ENCODE results near the gene DPYD.

Gene DPYD

DNA sequence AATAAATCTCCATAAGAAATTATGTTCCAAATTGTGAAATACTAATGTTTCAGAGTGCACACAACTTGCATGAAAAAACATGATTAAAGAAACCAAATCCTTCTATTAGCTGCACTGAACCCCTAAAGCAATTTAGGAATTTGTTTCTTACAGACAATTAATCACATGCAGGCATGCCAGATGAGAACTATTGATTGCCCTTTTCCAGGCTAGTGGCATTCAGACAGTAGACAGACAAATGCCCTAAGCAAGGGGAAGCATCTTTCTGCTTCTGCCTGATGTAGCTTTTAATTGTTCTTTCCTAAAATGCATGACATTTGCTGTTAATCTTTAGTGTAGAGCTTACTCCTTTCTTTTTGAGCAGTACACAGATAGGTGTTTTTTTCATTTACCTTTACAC lies 229.5 kb downstream of the DPYD start:
- no peak for DNase-seq (ENCODE audit: low spot score)

DNA sequence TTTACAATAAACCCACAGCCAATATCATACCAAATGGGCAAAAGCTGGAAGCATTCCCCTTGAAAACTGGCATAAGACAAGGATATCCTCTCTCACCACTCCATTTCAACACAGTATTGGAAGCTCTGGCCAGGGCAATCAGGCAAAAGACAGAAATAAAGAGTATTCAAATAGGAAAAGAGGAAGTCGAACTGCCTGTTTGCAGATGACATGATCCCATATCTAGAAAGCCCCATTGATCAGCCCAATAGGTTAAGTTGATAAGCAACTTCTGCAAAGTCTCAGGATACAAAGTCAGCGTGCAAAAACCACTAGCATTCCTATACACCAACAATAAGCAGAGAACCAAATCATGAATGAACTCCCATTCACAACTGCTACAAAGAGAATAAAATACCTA lies 235.5 kb downstream of the DPYD start:
- DNase-seq (ENCODE audit: low spot score) = no peak

DNA sequence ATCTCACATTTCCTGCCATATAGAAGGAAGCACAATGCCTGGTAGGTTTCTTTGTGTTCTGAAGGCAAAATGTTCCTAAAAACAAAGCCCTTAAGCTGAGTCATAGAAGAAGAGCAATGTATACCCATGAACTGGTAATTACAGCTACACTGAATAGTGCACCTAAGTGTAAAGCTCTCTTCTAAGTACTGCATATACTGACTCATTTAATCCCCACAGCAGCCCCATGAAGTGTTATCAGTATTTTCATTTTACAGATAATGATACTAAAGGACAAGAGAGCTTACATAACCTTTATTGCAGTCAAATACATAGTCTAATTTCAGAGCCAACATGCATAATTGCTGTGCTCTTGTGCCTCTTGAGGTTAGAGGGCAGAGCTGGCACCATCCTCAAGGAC lies 239.9 kb downstream of the DPYD start:
- DNase-seq (ENCODE audit: low spot score) = no peak

DNA sequence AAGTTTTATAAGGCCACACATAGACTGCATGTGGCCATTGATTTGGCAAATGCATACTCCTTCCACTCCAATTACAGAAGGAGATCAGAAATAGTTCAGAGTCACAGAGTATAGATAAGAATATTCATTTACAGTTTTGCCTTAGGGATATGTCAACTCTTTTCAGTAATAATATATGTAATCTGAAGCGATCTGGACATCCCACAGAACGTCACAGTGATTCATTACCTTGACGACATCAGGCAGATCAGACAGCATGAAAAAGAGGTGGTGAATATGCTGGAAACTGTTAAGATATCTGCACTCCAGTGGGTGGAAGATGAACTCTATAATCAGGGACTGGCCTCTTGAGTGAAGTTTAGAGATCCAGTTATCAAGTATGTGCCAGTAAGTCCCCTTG lies 240.4 kb downstream of the DPYD start:
- DNase-seq (ENCODE audit: low spot score) = no peak

DNA sequence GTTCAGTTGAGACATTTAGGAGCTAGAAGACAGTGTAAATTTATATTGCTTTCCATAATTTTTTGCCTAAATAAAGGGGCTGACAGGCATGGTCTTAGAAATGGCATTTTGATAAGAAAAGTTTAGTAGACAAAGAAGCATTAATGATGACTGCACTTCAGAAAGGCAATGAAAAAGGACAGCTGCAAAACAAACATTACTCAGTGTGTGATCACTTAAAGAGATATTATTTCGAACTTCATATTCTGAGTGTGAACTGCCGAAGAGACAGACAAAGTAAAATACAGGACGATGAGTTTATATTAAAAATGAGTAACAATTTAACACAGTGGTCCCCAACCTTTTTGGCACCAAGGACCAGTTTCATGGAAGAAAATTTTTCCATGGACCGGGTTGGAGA lies 243.1 kb downstream of the DPYD start:
- no peak for DNase-seq (ENCODE audit: low spot score)

DNA sequence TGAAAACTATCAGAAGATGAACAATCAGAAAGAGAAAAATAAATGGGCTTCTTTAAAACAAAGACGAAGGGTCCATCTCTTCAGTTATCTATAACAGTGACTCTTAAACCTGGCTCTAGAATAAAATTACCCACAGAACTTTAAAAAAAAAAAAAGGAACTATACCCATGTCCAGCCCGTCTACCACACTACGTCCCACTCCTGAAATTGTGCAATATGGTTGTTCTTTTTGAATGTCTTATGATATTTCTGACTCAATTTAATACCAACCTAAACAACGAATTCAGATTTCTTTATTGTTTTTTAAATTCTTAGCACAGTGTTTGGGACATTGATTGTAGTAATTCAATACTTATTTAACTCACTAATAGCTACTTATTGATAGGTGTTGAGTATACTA lies 246.3 kb downstream of the DPYD start:
- DNase-seq (ENCODE audit: low spot score) = no peak

DNA sequence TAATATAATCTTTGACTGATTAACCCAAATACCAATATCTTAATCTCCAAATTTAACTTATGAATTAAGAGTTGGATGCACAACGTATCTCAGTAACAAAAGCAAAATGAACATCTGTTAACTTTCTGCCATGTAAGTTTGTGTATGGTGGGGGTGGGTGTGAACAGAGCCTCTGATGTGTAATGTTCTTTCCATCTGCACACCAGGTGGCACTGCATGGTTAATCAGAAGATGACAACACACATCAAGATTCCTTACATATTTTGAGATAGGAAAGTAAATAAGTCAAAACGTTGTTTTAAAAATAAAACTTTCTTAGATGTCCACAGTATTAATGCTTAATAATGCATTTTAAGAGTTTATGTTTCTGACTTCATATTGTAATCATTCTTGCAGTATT lies 251.9 kb downstream of the DPYD start:
- peak; percentile 64 for DNase-seq (ENCODE audit: low spot score)

DNA sequence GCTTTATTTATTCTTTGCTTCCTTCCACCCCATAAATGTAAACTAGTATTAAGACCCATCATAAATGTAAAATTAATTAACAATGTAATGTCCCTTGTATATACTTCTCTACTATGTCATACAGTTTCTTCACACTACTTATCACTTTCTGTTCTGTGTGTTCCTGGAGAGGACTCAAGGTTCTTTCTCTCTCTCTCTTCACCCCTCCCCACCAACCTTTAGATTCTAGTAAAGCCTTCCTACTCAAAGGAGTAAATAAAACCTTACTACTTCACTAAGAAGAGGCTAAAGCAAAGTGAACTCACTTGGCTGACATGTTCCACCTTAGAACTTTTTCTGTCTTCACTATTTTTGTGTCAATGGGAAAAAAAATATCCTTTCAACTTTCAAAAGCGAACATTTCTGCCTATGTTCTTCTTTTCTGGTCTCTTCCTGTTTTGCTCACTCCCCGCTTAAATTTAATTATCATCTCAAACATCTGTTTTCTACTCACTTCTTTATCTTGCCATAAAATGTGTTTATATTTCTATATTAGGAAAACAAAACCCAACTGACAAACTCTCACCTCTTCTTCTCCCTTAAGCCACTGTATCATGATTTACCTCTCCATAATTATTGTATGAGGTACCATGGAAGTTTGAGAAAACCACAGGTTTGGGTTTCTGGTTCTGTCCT lies 260.3 kb downstream of the DPYD start:
- DNase-seq (ENCODE audit: low spot score) = no peak

DNA sequence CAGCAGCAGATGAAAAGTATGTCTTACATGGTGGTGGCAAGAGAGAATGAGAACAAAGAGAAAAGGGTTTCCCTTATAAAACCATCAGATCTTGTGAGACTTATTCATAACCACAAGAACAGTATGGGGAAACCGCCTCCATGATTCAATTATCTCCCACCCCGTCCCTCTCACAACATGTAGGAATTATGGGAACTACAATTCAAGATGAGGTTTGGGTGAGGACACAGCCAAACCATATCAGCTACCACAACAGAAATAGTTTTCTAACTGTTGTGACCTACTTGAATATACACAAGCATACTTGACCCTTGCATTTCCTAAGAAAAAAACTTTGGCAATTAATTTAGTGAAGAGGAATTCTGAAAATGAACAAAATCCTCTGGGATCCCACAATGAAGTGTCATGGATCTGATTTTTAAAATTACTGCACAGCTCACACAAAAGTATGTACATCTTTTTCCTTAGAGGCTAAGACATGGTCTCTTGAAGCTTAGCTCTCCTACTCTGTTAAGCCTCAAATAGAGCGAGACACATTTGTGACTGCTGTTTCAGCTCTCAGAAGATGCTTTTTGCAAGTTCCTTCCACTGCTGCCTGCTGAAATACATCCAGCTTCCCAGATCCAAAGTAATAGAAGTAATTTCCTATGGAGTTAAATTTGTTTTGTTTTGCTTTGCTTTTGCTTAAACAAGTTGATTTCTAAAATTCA lies 265.8 kb downstream of the DPYD start:
- peak; percentile 4 for DNase-seq (ENCODE audit: low spot score)

DNA sequence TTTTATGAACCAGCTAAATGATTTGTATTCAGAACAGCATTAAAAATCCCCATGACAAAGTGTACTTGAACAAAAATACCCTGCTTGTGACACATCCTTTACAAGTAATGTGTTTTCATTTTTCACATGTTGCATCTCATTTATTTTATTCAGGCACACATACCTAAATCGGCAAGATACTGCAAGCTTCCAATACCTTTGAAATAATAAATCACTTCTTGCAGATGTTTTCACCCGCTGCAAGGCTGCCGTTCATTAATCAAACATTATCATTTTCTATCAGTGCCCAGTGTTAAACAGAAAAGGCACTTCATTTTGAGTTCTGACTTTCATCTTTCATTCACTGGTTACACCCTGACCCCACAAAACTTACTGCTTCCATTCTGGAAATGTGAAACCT lies 269.6 kb downstream of the DPYD start:
- no peak for DNase-seq (ENCODE audit: low spot score)

DNA sequence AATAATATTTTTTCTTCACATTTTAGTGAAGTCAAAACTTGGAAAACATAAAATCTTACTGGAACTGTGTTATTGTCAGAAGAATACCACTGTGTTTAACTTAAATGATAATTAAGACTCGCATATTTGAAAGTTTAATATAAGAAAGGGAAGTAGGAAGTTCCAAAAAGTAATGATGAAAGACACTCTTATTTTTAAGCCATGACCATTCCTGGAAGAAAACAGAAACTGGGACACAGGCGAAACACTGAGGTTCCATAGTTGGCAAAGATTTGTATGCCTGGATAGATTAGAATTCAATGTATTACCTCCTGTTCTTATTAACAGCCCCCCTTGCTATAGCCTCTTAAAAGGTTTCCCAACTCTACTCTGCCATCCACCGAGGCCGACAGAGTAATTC lies 271.2 kb downstream of the DPYD start:
- no peak for DNase-seq (ENCODE audit: low spot score)

DNA sequence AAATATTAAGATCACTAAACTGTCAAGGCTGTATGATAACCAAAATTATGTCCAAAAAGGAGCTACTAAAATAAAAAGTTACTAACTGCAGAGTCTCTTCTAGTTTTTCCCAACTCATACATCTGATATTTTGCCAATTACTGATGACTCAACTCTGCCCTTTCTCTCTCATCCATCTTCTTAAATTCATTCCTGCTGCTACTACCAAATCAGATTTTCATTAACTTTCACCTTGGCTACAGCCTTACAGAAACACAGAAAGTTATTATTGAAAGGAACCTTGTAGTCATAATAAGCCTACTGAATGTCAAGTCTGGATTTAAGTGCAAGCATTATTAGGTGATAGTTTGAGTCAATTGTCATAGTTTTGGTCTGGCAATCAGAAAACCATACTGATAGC lies 273.1 kb downstream of the DPYD start:
- DNase-seq (ENCODE audit: low spot score) = peak; percentile 27

DNA sequence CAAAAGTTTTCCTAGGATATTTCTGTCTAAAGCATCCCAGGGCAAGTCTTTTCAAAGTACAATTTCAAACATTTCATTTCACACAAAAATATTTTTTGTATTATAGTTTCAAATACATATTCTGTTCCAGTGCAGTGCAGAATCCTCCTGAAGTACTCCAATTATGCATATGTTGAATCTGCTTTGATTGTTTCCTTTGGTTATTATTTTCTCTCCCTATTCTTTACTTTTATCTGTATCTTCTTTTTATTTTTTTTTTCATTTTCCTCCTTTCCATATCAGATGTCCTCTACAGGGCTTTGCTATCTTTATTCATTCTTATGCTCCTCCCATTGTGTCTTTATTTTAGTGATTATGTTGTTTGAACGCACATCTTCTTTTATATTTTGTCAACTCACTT lies 274.8 kb downstream of the DPYD start:
- DNase-seq (ENCODE audit: low spot score) = no peak

DNA sequence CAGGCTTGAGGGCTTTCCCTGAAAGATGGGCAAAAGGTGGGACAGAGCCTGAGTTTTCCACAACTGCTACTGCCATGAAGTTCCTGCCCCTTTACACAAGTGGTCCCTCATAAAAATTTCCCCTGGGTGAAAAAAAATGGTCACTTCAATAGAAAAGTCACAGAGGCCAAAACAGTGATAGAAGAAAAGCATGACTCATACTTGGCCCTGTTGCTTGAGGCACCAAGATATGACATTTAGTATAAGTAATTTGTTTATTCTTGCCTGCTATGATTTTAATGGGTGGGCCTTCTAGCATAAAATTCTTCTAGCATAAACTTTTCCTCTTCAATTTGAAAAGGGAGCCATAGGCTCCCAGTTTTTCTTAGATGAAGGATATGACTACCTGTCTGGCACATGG lies 280.2 kb downstream of the DPYD start:
- no peak for DNase-seq (ENCODE audit: low spot score)

DNA sequence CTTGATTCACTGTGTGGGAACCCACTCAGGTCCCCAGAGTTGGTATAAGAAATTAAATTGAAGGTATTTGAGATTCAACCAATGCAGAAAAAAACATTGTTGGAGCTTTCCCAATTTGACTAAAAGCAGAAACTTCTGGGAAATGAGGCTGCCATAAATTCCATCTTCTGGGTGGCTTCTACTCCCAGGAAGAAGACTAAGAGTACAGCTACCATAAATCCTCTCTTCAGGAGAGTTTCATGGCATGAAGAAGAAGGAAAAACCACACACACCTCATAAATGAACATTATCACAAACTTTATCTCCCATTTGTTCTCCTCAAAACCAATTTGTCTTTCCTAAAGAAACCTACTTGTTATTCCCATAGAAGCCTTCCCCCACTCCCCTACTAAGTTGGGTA lies 283.9 kb downstream of the DPYD start:
- peak; percentile 6 for DNase-seq (ENCODE audit: low spot score)

DNA sequence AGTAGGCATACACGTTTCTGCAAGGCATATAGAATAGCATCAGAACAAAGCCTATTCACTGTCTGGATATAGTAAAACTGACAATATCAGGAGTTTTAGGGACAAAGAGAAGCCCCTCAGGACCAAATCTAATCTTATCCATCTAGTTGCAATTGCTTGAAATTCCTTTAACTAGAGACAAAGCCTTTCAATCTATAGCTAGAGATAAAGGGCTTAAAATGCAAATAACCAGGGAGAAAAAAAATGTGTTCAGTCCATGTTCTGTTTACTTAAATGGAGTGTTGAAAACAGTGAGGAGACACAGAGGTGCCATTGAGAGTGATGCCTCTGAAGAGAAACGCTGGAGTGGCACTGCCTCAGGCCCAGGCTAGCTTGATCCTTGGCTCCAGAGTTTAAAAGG lies 286.1 kb downstream of the DPYD start:
- DNase-seq (ENCODE audit: low spot score) = no peak

DNA sequence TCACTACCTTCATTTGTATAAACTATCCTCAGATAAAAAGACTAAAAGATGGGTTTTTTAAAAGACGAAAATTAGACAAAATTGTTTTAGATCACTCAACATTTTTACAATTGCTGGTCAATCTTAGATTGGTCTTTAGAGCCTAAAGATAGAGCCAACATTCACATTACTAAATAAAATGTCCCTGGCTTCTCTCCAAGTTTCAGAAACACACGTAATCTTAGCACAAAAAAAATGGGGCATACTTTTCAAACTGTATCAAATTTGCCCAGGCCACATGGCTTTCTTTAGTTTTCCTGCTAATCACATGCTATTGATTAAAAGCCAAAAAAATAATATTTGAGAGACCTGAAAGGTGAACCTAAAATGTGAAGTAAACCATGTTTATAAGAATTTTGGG lies 288.1 kb downstream of the DPYD start:
- no peak for DNase-seq (ENCODE audit: low spot score)

DNA sequence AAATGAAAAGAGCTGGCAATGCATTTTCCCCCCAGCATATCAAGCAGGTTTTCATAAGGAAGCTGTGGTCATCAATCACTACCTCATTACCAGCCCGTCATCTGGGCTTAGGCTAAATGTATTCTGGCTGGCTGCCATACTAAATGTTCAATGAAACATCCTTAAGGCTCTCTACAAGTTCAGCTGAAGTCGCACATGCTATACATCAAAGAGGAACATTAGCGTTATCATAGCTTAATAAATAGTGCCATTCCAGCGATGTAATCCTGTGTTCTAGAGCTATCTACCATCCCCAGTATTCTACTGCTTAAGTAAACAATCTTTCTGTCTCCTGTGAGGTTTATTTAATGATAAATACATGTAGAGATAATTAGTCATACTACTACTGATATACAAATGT lies 288.8 kb downstream of the DPYD start:
- DNase-seq (ENCODE audit: low spot score) = no peak

DNA sequence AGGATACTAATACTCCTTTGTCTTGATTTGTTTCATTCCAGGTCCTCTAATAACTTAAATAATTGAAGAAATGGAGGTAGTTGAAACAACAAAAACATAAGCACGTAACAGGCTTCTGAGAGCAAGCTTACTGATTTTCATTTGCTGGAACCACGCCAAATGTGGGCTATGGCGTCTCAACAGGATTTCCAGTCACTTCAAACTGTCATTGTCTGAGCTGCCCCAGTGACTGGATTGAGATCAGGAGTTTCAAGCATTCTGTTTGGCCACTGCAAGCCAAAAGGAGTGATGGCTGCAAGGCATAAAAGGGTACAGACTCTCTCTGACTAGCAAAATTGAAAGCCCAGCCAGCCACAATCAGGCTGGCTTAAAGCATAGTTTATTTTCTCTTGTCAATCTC lies 289.9 kb downstream of the DPYD start:
- DNase-seq (ENCODE audit: low spot score) = no peak

DNA sequence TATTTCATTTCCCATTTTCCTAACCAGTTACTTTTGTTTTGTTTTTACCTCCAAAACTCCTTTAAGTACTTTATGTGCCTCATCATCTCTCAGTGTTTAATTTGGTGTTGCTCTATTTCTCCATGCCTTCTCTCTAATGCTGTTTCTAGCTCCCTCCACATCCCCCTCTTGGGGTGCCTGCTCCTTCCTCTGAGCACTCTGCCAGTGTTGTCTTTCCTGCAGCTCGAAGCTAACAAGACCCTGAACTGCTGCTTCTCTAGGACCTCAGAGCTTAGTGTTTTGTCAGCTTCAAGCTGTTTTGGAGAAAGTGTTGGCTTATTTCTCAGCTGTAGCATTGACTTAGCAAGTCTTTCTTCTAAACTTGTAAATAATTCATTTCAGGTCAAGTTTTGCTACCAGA lies 290.6 kb downstream of the DPYD start:
- no peak for DNase-seq (ENCODE audit: low spot score)

DNA sequence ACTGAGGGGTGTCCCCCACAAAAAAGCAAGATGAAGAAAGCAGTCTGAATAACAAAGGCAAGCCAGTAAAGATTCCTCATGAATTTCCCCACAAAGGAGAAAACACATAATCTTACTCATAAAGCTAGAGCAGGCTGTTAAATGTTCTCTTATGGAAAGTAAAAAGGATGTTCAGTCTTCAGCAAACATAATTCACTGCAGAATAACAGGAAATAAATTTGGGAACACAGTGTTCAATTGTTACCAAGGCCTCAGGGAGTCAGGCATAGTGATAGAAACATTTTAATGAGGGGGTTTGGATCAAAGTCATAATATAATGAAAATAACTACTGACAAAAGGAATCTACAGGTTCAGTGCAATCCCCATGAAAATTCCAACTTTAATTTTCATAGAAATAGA lies 297.6 kb downstream of the DPYD start:
- DNase-seq (ENCODE audit: low spot score) = no peak

DNA sequence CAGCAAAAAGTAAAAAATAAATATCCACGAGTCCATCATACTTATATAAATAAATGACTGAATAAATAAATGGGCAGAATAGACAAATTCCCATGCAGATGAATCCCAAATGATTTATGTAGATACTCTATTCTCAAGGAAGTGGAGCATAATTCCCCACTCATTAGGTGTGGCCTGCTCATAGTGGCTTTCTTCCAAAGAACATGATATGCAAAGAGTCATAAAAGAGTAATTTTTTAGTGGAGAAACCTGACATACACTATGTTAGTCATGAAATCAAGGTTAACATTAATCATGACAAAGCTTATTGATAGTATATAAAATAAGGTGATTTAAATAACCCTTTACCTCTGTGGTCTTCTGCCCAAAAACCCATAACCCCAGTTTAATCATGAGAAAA lies 298.9 kb downstream of the DPYD start:
- no peak for DNase-seq (ENCODE audit: low spot score)

DNA sequence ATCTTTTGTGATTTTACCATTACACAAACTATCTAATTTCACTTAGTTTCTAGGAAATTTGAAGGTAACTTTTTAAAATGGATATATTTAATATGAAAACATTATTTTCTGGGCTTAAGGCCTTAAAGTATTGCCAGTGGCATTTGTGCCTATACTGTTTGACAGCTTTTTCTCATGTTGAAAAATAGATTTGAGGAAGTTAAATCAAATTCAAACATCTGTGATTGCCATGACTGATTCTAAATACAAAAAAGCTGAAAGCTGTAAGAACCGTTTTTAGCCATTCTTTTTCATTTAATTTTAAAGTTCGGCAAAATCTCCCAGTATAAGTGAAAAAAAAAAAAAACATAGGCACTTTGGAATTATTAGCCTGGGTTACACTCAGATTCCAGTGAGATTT lies 301.1 kb downstream of the DPYD start:
- DNase-seq (ENCODE audit: low spot score) = no peak

DNA sequence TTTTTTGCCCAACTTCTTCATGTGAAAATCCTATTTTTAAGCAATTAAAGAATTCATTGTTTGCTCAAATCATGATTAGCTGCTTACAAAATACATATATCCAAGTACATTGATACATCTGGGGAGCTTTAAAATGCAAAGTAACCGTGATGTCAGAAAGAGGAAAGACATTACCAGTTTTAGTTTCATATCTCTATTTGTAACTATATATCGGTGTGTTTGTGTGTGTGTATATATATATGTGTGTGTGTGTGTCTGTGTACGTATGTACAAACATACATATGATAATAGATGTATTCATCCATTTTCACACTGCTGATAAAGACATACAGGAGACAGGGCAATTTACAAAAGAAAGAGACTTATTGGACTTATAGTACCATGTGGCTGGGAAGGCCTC lies 310.1 kb downstream of the DPYD start:
- no peak for DNase-seq (ENCODE audit: low spot score)
